Breast epithelium (tissue), 3 donors: ENCODE data around the gene RSPH4A.

Experiments used
- CTCF ChIP-seq, 3 donors: fragments of 450-650 bp; IDR thresholded peaks; one replicate each; pipeline ENCODE4 v1.5.1; 2016 to 2017; ENCODE audit warnings: antibody characterized with exemption in 3 of 3, mild to moderate bottlenecking in 3 of 3, moderate library complexity in 3 of 3
- POLR2A ChIP-seq: fragments of 450-650 bp; IDR thresholded peaks from one replicate; pipeline ENCODE4 v1.6.1; 2016; ENCODE audit warnings: antibody characterized with exemption, mild to moderate bottlenecking, moderate library complexity
- POLR2AphosphoS5 ChIP-seq, 3 donors: sonication (generic); formaldehyde crosslinking; IDR thresholded peaks; one replicate each; pipeline ENCODE4 v1.6.1; 2017; ENCODE audit warnings: antibody characterized with exemption in 3 of 3

GRCh38 chr6:116611056-116611455 lies 5.2 kb upstream of the RSPH4A start:
- TF ChIP-seq CTCF (IDR thresholded peaks at IDR 0.05): no peak
- no peak for TF ChIP-seq POLR2A
- TF ChIP-seq POLR2AphosphoS5 (IDR thresholded peaks at IDR 0.05): no peak
